AG09319 (cell line): Measurements from ENCODE around the gene POU6F2.
"Not testable (repeated sequence)": the region's sequence is repeated elsewhere in the genome, so short reads cannot be mapped to it uniquely, and the experiment has no call there.

ENCODE experiments used
- DNase-seq: peaks from one replicate; pipeline ENCODE4 v3.0.0-alpha.2; 2010; ENCODE audit warnings: low read depth; ENCODE audit errors: extremely low read depth
- TF ChIP-seq, protein P1 (sequence below): IDR thresholded peaks from 2 replicates; pipeline ENCODE4 v1.5.1; 2011; ENCODE audit warnings: low read depth, mild to moderate bottlenecking, inconsistent platforms, low read length, moderate library complexity

POU6F2 gene

DNA sequence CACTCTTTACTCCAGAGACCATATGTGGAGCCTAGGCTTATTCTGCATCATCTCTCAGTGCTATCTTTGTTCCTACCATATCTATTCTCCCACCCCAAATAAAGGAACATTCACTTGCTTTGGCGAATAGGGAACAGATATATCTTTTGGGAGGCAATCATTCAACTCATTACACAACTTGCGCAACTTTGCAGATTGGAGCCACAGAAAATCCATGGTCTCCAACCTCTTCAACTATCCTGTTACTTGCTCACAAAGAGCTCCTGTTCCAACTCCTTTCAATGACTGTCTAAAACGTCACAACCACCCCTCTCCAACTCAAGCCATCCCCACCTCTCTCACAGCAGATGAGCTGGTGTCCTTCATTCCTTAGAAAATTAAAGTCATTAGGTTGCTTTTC is 203.7 kb downstream of the POU6F2 start:
- DNase-seq = no peak
- TF ChIP-seq, protein P1, sequence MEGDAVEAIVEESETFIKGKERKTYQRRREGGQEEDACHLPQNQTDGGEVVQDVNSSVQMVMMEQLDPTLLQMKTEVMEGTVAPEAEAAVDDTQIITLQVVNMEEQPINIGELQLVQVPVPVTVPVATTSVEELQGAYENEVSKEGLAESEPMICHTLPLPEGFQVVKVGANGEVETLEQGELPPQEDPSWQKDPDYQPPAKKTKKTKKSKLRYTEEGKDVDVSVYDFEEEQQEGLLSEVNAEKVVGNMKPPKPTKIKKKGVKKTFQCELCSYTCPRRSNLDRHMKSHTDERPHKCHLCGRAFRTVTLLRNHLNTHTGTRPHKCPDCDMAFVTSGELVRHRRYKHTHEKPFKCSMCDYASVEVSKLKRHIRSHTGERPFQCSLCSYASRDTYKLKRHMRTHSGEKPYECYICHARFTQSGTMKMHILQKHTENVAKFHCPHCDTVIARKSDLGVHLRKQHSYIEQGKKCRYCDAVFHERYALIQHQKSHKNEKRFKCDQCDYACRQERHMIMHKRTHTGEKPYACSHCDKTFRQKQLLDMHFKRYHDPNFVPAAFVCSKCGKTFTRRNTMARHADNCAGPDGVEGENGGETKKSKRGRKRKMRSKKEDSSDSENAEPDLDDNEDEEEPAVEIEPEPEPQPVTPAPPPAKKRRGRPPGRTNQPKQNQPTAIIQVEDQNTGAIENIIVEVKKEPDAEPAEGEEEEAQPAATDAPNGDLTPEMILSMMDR = no peak

DNA sequence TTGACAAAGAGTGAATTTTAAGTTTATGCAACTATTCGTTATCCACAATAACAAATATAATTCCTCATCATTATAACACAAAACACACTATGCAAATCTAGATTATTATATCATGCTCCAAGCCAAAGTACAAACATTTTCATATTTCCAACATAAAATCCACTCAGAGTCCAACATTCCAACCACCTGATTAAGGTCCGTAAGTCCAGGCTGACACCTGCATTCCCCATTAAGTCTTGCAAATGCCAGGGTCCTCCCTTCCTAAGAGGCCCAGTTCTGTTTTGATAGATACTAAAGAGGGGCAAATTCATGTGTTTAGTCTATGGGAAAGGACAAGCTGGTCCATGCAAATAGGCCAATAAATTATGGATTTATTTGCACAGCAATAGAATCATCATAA is 206.1 kb downstream of the POU6F2 start:
- TF ChIP-seq, protein P1 = no peak
- DNase-seq = no peak

DNA sequence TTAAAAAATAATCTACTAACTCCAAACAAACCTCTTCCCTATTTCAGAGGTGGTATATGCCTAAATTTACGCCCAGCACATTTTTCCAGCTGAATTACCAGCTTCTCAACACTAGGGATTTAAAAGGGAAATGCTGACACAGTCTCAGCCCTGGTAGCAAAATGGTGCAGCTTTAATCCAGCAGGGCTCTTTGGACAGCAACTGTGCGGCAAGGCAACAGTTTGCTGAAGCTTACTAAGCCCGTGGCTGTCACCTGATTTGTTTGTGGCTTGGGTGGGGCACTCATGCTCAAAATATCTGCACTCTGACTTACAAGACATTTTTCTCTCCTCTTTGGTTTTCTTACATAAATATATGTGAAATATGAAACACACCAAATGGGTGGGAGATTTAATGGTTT is 206.7 kb downstream of the POU6F2 start:
- DNase-seq = no peak
- TF ChIP-seq, protein P1 = no peak

DNA sequence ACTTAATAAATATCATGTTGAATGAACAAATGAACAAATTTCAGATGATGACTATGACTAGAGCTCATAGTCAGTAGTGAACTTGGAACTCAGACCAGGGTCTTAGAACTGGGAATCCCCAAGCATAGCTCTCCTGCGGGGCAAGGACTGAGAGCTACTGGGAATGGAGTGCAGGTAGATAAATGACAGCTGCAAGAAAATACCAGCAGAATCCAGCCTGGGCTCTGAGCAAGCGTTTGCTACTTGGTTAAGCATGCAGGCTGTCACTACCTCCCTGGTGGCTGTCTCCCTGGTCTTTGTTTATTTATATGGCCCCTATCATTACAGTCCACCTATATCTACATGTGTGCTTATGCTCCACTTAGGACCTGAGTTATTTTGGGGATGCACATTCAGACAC is 208.4 kb downstream of the POU6F2 start:
- TF ChIP-seq, protein P1 = no peak
- no peak for DNase-seq

DNA sequence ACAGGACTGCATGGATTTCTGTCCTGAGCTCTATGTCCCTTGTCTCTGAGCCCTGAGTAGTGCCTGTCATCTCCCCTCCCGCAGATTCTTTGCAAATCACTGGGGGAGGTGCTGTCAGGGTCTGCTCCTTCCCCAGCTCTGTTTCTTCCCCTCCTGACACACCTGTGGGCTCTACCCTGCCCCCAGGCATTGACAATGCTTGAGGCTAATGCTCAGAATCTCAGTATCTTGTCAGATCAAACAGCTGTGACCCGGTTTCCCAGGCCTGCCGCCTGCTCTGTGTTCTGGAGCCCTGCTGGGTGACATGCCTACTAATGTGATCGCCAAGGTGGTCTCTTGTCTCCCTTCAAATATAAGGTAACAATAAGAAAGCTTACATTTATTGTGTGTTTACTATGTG is 209.0 kb downstream of the POU6F2 start:
- DNase-seq = no peak
- TF ChIP-seq, protein P1 = no peak

DNA sequence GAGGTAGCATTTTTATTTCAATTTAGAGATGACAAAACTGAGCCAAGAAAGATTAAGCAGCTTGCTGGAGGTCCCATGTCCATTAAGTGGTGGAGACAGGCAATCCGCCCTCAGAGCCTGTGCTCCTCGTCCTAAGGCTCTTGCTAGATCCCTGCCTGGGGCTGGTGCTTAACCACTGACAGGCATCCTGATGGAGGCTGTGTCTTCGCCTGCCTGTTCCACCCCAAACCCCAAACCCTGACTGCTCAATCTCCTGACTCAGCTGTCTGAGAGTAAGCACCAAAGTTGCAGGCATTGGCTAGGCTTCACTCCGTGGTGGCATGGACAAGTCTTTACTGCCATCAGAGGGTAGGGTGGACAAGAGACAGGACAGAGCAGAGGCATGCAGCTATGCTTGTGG is 209.4 kb downstream of the POU6F2 start:
- no peak for DNase-seq

DNA sequence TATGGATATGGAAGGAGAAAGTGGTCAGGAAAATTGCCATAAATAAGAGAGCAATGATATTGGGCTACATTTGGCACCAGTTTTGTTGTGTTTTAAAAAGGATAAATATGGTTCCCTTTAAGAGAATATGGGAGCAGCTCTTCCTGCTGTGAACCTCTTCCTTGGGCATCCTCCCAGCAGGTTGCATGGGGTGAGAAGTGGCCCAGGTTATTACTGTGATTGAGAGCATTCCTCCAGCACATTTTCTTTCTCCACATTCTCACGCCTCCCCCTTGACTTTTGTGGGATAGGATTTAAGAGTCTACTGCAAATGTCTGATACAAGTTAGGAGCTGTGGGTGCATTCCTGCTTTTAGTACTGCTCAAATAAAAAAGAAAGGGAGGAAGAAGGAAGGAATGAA is 214.8 kb downstream of the POU6F2 start:
- no peak for DNase-seq
- TF ChIP-seq, protein P1 = no peak

More for the DNA sequence above, 209.4 kb downstream of the POU6F2 start:
- TF ChIP-seq, protein P1 = no peak

DNA sequence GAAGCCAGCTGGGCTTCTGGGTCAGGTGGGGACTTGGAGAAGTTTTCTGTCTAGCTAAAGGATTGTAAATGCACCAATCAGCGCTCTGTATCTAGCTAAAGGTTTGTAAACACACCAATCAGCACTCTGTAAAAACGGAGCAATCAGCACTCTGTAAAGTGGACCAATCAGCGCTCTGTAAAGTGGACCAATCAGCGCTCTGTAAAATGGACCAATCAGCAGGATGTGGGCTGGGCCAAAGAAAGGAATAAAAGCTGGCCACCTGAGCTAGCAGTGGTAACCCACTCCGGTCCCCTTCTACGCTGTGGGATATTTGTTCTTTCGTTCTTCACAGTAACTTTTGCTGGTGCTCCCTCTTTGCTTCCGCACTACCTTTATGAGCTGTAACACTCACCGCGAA is 216.7 kb downstream of the POU6F2 start:
- not testable (repeated sequence) for DNase-seq
